PC-9 (cell line): ENCODE measurements around the gene GRK7. TPM values are rescaled to one million over a fixed set of nuclear protein-coding genes. Genes with fewer than 3 reads are reported as not detected.
"Not testable (repeated sequence)": the region's sequence is repeated elsewhere in the genome, so short reads cannot be mapped to it uniquely, and the experiment has no call there.

ENCODE experiments used
- BruUV-seq: library from RNA; stranded (reverse); fragments of 400-500 nt; replicated peaks from 2 replicates; lab custom pipeline; 2021; lab: Mats Ljungman, UMichigan
- CTCF ChIA-PET: fragments of 300-600 bp; sonication (Branson Sonifier 250); formaldehyde crosslinking; loops from one replicate; lab custom pipeline; 2022; ENCODE audit warnings: antibody characterized with exemption; lab: Charles Lee
- POLR2A ChIA-PET: fragments of 300-600 bp; sonication (Branson Sonifier 250); formaldehyde crosslinking; loops from one replicate; lab custom pipeline; 2022; ENCODE audit warnings: antibody characterized with exemption; ENCODE audit not compliant: unreplicated experiment; lab: Charles Lee
- DNase-seq, 2 experiments: peaks; one replicate each; pipeline versions ENCODE4 v3.0.0 to v3.0.0-alpha.2; 2015 to 2022; ENCODE audit warnings: mixed read lengths in 1 of 2
- H2AFZ ChIP-seq: fragments of 200-600 bp; sonication (generic); 2 replicates; pipeline ENCODE4 v1.8.1; 2017; ENCODE audit warnings: antibody characterized with exemption
- H3F3A ChIP-seq: fragments of 200-600 bp; sonication (generic); 2 replicates; pipeline ENCODE4 v1.8.1; 2017; ENCODE audit warnings: antibody characterized with exemption, mild to moderate bottlenecking, low read depth; ENCODE audit not compliant: insufficient read depth
- H3K27ac ChIP-seq: fragments of 200-600 bp; sonication (generic); 2 replicates; pipeline ENCODE4 v1.6.1; 2016; ENCODE audit warnings: mixed run types
- H3K27me3 ChIP-seq: fragments of 200-600 bp; sonication (generic); 2 replicates; pipeline ENCODE4 v1.6.1; 2016; ENCODE audit warnings: low read depth, mixed run types; ENCODE audit not compliant: insufficient read depth
- H3K36me3 ChIP-seq: fragments of 200-600 bp; sonication (generic); 2 replicates; pipeline ENCODE4 v1.6.1; 2016; ENCODE audit warnings: low read depth, mixed run types
- H3K4me1 ChIP-seq: fragments of 200-600 bp; sonication (generic); replicated peaks from 2 replicates; pipeline ENCODE4 v1.6.1; 2016; ENCODE audit warnings: mixed run types; ENCODE audit not compliant: insufficient read depth
- H3K4me2 ChIP-seq: fragments of 200-600 bp; sonication (generic); 2 replicates; pipeline ENCODE4 v1.6.1; 2017; ENCODE audit warnings: mixed run types
- H3K4me3 ChIP-seq: fragments of 200-600 bp; sonication (generic); 2 replicates; pipeline ENCODE4 v1.6.1; 2016; ENCODE audit warnings: mixed run types
- H3K79me2 ChIP-seq: fragments of 200-600 bp; sonication (generic); 2 replicates; pipeline ENCODE4 v1.6.1; 2017; ENCODE audit warnings: low read depth, mixed run types
- H3K9me2 ChIP-seq: fragments of 200-600 bp; sonication (generic); 2 replicates; pipeline ENCODE4 v1.8.1; 2017; ENCODE audit warnings: mild to moderate bottlenecking; ENCODE audit not compliant: insufficient read depth
- H3K9me3 ChIP-seq: fragments of 200-600 bp; sonication (generic); 2 replicates; pipeline ENCODE4 v1.8.1; 2016; ENCODE audit warnings: low read depth; ENCODE audit not compliant: insufficient read depth
- H4K20me1 ChIP-seq: fragments of 200-600 bp; sonication (generic); 2 replicates; pipeline ENCODE4 v1.8.1; 2017; ENCODE audit not compliant: insufficient read depth
- EZH2 ChIP-seq: fragments of 200-600 bp; sonication (generic); IDR thresholded peaks from 2 replicates; pipeline ENCODE4 v1.8.0; 2017; ENCODE audit warnings: antibody characterized with exemption, low read depth
- intact Hi-C: fragments of 100-400 bp; cut with micrococcal nuclease; formaldehyde crosslinking; loops from one replicate; pipeline ENCODE4 v1.10.0; 2022; ENCODE audit not compliant: unreplicated experiment
- total RNA-seq: library from RNA; stranded (reverse); gene quantifications from 2 replicates; pipeline ENCODE4 v1.2.3, GENCODE V29; 2021
- TF ChIP-seq, protein P1 (sequence below): fragments of 200-600 bp; sonication (generic); conservative IDR thresholded peaks from 2 replicates; pipeline ENCODE4 v1.6.1; 2017; ENCODE audit warnings: mixed run types, antibody characterized with exemption, mild to moderate bottlenecking, moderate library complexity

GRK7 gene
- total RNA-seq, 1 experiment from 2014 or later = not detected

GRCh38 chr3:141788149-141788548 lies 24.9 kb downstream of the GRK7 start:
- Histone ChIP-seq H3K36me3 (no peaks in the 10 kb centered on the region), H3K4me1 (no peaks in the 10 kb centered on the region), H3K79me2 (no peaks in the 10 kb centered on the region), H3K4me3 (no peak overlapping the region), H2AFZ (no peak overlapping the region), H3K27ac (no peak overlapping the region), H3F3A (no peaks in the 10 kb centered on the region), H3K27me3 (no peaks in the 10 kb centered on the region), H4K20me1 (no peaks in the 10 kb centered on the region), H3K9me2 (no peaks in the 10 kb centered on the region), H3K9me3 (no peaks in the 10 kb centered on the region), H3K4me2 (no peak overlapping the region)
- TF ChIP-seq, protein P1, sequence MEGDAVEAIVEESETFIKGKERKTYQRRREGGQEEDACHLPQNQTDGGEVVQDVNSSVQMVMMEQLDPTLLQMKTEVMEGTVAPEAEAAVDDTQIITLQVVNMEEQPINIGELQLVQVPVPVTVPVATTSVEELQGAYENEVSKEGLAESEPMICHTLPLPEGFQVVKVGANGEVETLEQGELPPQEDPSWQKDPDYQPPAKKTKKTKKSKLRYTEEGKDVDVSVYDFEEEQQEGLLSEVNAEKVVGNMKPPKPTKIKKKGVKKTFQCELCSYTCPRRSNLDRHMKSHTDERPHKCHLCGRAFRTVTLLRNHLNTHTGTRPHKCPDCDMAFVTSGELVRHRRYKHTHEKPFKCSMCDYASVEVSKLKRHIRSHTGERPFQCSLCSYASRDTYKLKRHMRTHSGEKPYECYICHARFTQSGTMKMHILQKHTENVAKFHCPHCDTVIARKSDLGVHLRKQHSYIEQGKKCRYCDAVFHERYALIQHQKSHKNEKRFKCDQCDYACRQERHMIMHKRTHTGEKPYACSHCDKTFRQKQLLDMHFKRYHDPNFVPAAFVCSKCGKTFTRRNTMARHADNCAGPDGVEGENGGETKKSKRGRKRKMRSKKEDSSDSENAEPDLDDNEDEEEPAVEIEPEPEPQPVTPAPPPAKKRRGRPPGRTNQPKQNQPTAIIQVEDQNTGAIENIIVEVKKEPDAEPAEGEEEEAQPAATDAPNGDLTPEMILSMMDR = no peak
- no peak for TF ChIP-seq EZH2
- intact Hi-C loops = no loop called here
- CTCF ChIA-PET = no interaction called here
- no peak for DNase-seq
- BruUV-seq = no TSS peak
- POLR2A ChIA-PET = no interaction called here

DNA sequence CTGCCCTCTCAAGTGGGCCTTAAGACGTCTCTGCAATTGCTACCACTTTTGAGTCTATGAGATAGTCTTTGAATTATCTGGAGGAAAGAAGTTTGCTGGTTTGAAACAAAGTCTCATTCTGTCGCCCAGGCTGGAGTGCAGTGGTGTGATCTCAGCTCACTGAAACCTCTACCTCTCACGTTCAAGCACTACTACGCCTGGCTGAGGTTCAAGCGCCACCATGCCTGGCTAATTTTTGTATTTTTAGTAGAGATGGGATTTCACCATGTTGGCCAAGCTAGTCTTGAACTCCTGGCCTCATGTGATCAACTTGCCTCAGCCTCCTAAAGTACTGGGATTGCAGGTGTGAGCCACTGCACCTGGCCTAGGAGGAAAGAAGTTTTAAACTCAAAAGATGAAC lies 25.5 kb downstream of the GRK7 start:
- intact Hi-C loops, H3K79me2 ChIP-seq, H3K9me3 ChIP-seq, CTCF ChIA-PET, POLR2A ChIA-PET, H3K36me3 ChIP-seq, H3K4me2 ChIP-seq, H2AFZ ChIP-seq, BruUV-seq, H3K4me3 ChIP-seq, H3K27ac ChIP-seq, H4K20me1 ChIP-seq, H3K27me3 ChIP-seq, H3K9me2 ChIP-seq, H3K4me1 ChIP-seq, H3F3A ChIP-seq, DNase-seq: not testable (repeated sequence)

GRCh38 chr3:141789281-141789680 lies 26.1 kb downstream of the GRK7 start:
- no peak overlapping the region for H3K4me2 ChIP-seq
- no peaks in the 10 kb centered on the region for H3K79me2 ChIP-seq
- H3F3A ChIP-seq = no peaks in the 10 kb centered on the region
- no peaks in the 10 kb centered on the region for H3K9me3 ChIP-seq
- no peak for TF ChIP-seq EZH2
- TF ChIP-seq, protein P1 = no peak; the same call in 1 of the 2 replicates
- ChIA-PET CTCF (interaction anchor here (0.7 kb wide), 1 partner anchor 640 kb away, joined by 4 read pairs; no protein-coding TSS in a partner anchor), POLR2A (no interaction called here)
- intact Hi-C loops = no loop called here
- H3K4me3 ChIP-seq = no peak overlapping the region
- H3K9me2 ChIP-seq = no peaks in the 10 kb centered on the region
- H3K4me1 ChIP-seq = no peaks in the 10 kb centered on the region
- H3K27ac ChIP-seq = no peak overlapping the region
- no peaks in the 10 kb centered on the region for H4K20me1 ChIP-seq
- BruUV-seq = no TSS peak
- no peak overlapping the region for H2AFZ ChIP-seq
- no peaks in the 10 kb centered on the region for H3K27me3 ChIP-seq
- no peaks in the 10 kb centered on the region for H3K36me3 ChIP-seq
- DNase-seq = no peak

GRCh38 chr3:141790171-141790570 lies 27.0 kb downstream of the GRK7 start:
- Histone ChIP-seq H3K79me2 (no peaks in the 10 kb centered on the region), H3K4me3 (no peak overlapping the region), H3K9me2 (no peaks in the 10 kb centered on the region), H3K4me1 (no peaks in the 10 kb centered on the region), H3K4me2 (no peak overlapping the region), H3K36me3 (no peaks in the 10 kb centered on the region), H3K27ac (no peak overlapping the region), H4K20me1 (no peaks in the 10 kb centered on the region), H3K9me3 (no peaks in the 10 kb centered on the region), H2AFZ (no peak overlapping the region), H3F3A (no peaks in the 10 kb centered on the region), H3K27me3 (no peaks in the 10 kb centered on the region)
- intact Hi-C loops = no loop called here
- no peak for TF ChIP-seq EZH2
- TF ChIP-seq, protein P1 = no peak
- ChIA-PET POLR2A (no interaction called here), CTCF (interaction anchor here (0.7 kb wide), 1 partner anchor 640 kb away, joined by 4 read pairs; no protein-coding TSS in a partner anchor)
- BruUV-seq = no TSS peak
- no peak for DNase-seq
